Measurements from ENCODE around the gene VSIR.

VSIR gene

GRCh38 chr10:71735709-71736569 lies 37.4 kb downstream of the VSIR start:
- TF ChIP-seq, protein P1, sequence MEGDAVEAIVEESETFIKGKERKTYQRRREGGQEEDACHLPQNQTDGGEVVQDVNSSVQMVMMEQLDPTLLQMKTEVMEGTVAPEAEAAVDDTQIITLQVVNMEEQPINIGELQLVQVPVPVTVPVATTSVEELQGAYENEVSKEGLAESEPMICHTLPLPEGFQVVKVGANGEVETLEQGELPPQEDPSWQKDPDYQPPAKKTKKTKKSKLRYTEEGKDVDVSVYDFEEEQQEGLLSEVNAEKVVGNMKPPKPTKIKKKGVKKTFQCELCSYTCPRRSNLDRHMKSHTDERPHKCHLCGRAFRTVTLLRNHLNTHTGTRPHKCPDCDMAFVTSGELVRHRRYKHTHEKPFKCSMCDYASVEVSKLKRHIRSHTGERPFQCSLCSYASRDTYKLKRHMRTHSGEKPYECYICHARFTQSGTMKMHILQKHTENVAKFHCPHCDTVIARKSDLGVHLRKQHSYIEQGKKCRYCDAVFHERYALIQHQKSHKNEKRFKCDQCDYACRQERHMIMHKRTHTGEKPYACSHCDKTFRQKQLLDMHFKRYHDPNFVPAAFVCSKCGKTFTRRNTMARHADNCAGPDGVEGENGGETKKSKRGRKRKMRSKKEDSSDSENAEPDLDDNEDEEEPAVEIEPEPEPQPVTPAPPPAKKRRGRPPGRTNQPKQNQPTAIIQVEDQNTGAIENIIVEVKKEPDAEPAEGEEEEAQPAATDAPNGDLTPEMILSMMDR (conservative IDR thresholded peaks at IDR 0.05; ENCODE audit: low read depth, low read length), result no peak
- no peak for DNase-seq (ENCODE audit: low read depth)
- H3K4me3 ChIP-seq (ENCODE audit: low read depth, low read length), result no peak overlapping the region

GRCh38 chr10:71734797-71735196 lies 38.5 kb downstream of the VSIR start:
- no peak for DNase-seq (ENCODE audit: low read depth)
- H3K4me3 ChIP-seq (ENCODE audit: low read depth, low read length), result no peak overlapping the region
- TF ChIP-seq, protein P1 (conservative IDR thresholded peaks at IDR 0.05; ENCODE audit: low read depth, low read length), result no peak

- TF ChIP-seq, protein P1 (conservative IDR thresholded peaks at IDR 0.05; ENCODE audit: low read depth, low read length), result no peak
- DNase-seq (ENCODE audit: low read depth), result no peak
- H3K4me3 ChIP-seq (ENCODE audit: low read depth, low read length), result no peak overlapping the region
Observed at GRCh38 chr10:71731791-71732190, 41.5 kb downstream of the VSIR start.

- H3K4me3 ChIP-seq (ENCODE audit: low read depth, low read length), result no peak overlapping the region
- TF ChIP-seq, protein P1 (conservative IDR thresholded peaks at IDR 0.05; ENCODE audit: low read depth, low read length), result no peak
- DNase-seq (ENCODE audit: low read depth), result no peak
Observed at GRCh38 chr10:71729161-71729636, 44.1 kb downstream of the VSIR start.

DNA sequence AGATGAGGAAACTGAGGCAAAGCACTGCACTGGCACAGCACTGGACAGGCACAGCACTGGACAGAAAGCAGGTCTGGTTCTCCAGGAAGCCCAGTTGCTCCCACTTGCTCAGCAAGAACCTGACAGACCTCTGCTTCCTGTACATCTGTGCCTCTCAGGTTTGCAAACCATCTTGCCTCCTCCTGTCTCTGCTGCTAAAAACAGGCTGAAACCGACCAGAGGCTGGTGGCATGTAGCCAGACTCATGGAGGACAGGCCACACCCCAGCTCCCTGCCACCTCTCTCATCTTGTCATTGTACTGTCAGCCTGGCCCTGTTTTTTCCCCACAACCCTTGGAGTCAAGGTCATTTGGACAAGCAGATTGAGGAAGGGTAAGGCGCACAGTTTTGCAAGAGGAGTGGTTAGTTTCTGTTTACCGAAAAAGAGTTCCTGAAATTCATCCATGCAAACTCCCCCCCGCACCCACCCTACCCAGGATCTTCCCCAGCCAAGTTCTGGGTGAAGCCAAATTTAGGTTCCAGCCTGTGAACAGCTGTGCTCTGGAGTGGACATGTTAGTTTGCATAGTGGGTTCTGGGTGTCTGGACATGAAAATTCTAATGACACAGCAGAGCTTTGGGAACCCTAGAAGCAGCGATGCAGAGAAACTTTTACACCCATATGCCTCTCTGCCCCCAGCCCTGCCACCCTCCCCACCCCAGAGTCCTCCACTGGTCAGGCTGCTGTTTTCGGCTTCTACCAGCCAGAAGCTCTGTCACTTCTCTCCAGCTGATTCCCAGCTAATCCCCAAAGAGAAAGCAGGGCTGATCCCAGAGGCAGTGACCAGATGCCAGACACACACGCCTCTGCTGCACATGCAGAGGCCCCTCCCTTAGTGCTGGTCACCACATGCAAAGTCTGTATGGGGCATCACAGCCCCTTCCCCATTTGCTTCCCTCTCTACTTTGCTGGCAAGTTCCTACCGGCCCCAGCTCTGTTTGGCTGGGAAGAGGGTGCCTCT lies 45.3 kb downstream of the VSIR start:
- TF ChIP-seq, protein P1 (conservative IDR thresholded peaks at IDR 0.05; ENCODE audit: low read depth, low read length), result no peak
- no peak overlapping the region for H3K4me3 ChIP-seq (ENCODE audit: low read depth, low read length)
- DNase-seq (ENCODE audit: low read depth), result peak; percentile 20

GRCh38 chr10:71727105-71727737 lies 46.1 kb downstream of the VSIR start:
- no peak for DNase-seq (ENCODE audit: low read depth)
- TF ChIP-seq, protein P1 (conservative IDR thresholded peaks at IDR 0.05; ENCODE audit: low read depth, low read length), result no peak
- H3K4me3 ChIP-seq (ENCODE audit: low read depth, low read length), result no peak overlapping the region

Measured in choroid plexus epithelial cell (primary cell).